Fibroblast of mammary gland (primary cell): ENCODE results near the gene ERG.

Experiments used
- DNase-seq: peaks from one replicate; pipeline ENCODE4 v3.0.0-alpha.2; 2010; ENCODE audit warnings: low read depth
- H3K4me3 ChIP-seq: 2 replicates; pipeline ENCODE4 v1.5.1; 2011; ENCODE audit warnings: low read depth, mild to moderate bottlenecking, low read length, moderate library complexity; ENCODE audit not compliant: control insufficient read depth
- CTCF ChIP-seq: conservative IDR thresholded peaks from 2 replicates; pipeline ENCODE4 v1.5.1; 2011; ENCODE audit warnings: low read depth, low read length, inconsistent platforms; ENCODE audit not compliant: control insufficient read depth, insufficient read depth

ERG gene

GRCh38 chr21:38379147-38379546, 119.1 kb downstream of the ERG start:
- no peak overlapping the region for H3K4me3 ChIP-seq
- no peak for TF ChIP-seq CTCF
- no peak for DNase-seq

GRCh38 chr21:38377165-38378088, 120.8 kb downstream of the ERG start:
- TF ChIP-seq CTCF = no peak
- DNase-seq = no peak
- no peak overlapping the region for H3K4me3 ChIP-seq

- no peak overlapping the region for H3K4me3 ChIP-seq
- no peak for DNase-seq
- no peak for TF ChIP-seq CTCF
Measured at GRCh38 chr21:38376693-38377092, 121.6 kb downstream of the ERG start.

GRCh38 chr21:38376235-38376634, 122.0 kb downstream of the ERG start:
- no peak for DNase-seq
- no peak for TF ChIP-seq CTCF
- H3K4me3 ChIP-seq = no peak overlapping the region

- TF ChIP-seq CTCF = no peak
- DNase-seq = no peak
- no peak overlapping the region for H3K4me3 ChIP-seq
Measured at GRCh38 chr21:38367646-38368045, 130.6 kb downstream of the ERG start.

DNA sequence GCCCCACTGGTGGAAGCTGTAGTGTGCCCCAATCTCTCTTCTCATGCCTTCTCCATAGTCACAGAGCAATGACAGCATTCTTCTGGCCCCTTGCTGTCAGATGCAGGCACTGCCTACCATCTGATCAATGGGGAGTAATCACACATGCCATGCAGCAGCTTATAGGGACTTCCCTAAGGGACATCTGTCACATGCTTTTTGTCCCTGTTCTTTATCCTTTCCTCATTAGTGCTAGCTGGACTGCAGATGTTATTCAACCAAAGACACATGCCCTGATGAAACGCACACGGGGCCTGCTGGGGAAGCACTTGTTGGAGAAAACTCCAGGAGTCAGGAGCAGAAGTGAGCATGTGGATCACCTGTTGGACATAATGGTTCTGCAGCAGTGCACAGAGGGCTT, 132.8 kb downstream of the ERG start:
- H3K4me3 ChIP-seq = no peak overlapping the region
- no peak for TF ChIP-seq CTCF
- no peak for DNase-seq
